Jurkat, Clone E6-1 (cell line): Measurements from ENCODE around the gene HCFC1. TPM values are rescaled to one million over a fixed set of nuclear protein-coding genes. Genes with fewer than 3 reads are reported as not detected.
A peak's percentile ranks its signal among the peaks of the same experiment; 100 is the strongest.

Source experiments
- DNase-seq: peaks from one replicate; pipeline ENCODE4 v3.0.0-alpha.2; 2011; ENCODE audit warnings: low read depth, low spot score
- H3K4me3 ChIP-seq: 2 replicates; pipeline ENCODE4 v1.5.1; 2011; ENCODE audit warnings: mild to moderate bottlenecking, low read length, control low read depth, moderate library complexity
- polyA plus RNA-seq: library from polyadenylated mRNA; unstranded; fragments of >200 nt; gene quantifications from one replicate; pipeline ENCODE4 v1.2.1, GENCODE V29; 2012; ENCODE audit warnings: missing spikeins; ENCODE audit not compliant: insufficient read length, insufficient read depth

The HCFC1 gene
- polyA plus RNA-seq, result 43.2 TPM

- peak; percentile 83 for DNase-seq
- peak within 1 kb of the TSS; percentile 81 for H3K4me3 ChIP-seq
These were observed at the start of gene HCFC1 for GRCh38 chrX:153971450-153972367. Gene HCFC1, minus strand, starts transcription at chrX:153971818. Its CDS starts 978 bp downstream, at chrX:153970840.

- peak overlapping the region; percentile 69 for H3K4me3 ChIP-seq
- no peak for DNase-seq
These were observed 49.6 kb upstream of the HCFC1 start for GRCh38 chrX:154021131-154021611.

- H3K4me3 ChIP-seq, result peak overlapping the region; percentile 69
- no peak for DNase-seq
These were observed 49.0 kb upstream of the HCFC1 start for GRCh38 chrX:154020536-154021115.

GRCh38 chrX:154019633-154020528, 48.3 kb upstream of the HCFC1 start, which contains the start of gene IRAK1:
Gene IRAK1, minus strand, starts transcription at chrX:154019902. Its CDS starts 90 bp downstream, at chrX:154019812.
- no peak for DNase-seq
- peak within 1 kb of the TSS; percentile 74 for H3K4me3 ChIP-seq

- H3K4me3 ChIP-seq, result peak overlapping the region; percentile 74
- DNase-seq, result no peak
These were observed 47.5 kb upstream of the HCFC1 start for GRCh38 chrX:154019061-154019621.

- peak overlapping the region; percentile 74 for H3K4me3 ChIP-seq
- no peak for DNase-seq
These were observed 47.0 kb upstream of the HCFC1 start for GRCh38 chrX:154018518-154019060.

GRCh38 chrX:154017766-154018517, 46.3 kb upstream of the HCFC1 start:
- no peak for DNase-seq
- H3K4me3 ChIP-seq, result peak overlapping the region; percentile 74

- no peak for DNase-seq
- no peak overlapping the region for H3K4me3 ChIP-seq
These were observed 44.9 kb upstream of the HCFC1 start for GRCh38 chrX:154016366-154017076.

GRCh38 chrX:154015581-154016264, 44.1 kb upstream of the HCFC1 start:
- H3K4me3 ChIP-seq, result no peak overlapping the region
- no peak for DNase-seq

GRCh38 chrX:154014429-154015380, 43.1 kb upstream of the HCFC1 start:
- no peak overlapping the region for H3K4me3 ChIP-seq
- no peak for DNase-seq

GRCh38 chrX:154013614-154014360, 42.2 kb upstream of the HCFC1 start:
- DNase-seq, result no peak

GRCh38 chrX:154013001-154013421, 41.4 kb upstream of the HCFC1 start:
- DNase-seq, result no peak
- no peak overlapping the region for H3K4me3 ChIP-seq

More at GRCh38 chrX:154013614-154014360, 42.2 kb upstream of the HCFC1 start:
- no peak overlapping the region for H3K4me3 ChIP-seq

- no peak for DNase-seq
- no peak overlapping the region for H3K4me3 ChIP-seq
These were observed 40.8 kb upstream of the HCFC1 start for GRCh38 chrX:154012336-154012991.
